EL (cell line): ENCODE measurements around the gene MMP1.

ENCODE experiments used
- DNase-seq: peaks from one replicate; pipeline ENCODE4 v3.0.0-alpha.2; 2016

MMP1 gene

DNA sequence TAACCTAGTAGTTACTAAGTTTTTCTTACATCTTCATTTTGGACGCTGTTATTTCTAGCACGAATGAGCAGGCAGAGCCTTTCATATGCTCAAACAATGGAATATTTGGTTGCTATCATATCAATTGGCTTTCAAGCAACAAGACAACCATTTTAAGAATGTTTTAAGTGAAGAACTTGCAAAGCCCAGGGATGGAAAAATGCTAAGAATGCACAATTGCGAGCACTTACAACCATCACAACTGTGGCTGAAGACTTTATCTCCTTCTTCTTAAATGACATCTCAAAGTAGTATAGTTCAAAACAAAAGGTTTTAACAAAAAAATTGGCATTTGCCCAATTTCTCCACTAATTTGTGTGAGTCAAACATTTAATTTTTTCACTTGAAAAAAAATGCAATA lies 8.3 kb upstream of the MMP1 start:
- peak; percentile 41 for DNase-seq

DNA sequence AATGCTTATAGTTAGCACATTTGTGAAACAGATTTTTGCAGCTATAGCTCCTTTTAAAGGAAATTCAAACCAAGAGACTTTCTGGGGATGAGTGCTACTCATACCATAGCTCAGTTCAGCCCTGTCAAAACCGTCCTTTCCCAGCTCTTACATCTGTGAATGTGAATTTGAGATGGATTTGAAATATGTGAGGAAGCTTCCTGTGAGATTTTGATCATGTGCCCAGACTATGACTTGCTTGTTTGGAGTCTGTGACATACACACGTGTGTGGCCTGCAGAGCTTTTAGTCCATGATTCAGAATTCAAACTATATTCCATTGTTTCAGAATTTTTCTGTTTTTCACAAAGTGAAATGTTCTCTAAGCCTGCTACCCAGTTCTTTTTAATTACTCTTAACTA lies 4.4 kb upstream of the MMP1 start:
- peak; percentile 90 for DNase-seq

DNA sequence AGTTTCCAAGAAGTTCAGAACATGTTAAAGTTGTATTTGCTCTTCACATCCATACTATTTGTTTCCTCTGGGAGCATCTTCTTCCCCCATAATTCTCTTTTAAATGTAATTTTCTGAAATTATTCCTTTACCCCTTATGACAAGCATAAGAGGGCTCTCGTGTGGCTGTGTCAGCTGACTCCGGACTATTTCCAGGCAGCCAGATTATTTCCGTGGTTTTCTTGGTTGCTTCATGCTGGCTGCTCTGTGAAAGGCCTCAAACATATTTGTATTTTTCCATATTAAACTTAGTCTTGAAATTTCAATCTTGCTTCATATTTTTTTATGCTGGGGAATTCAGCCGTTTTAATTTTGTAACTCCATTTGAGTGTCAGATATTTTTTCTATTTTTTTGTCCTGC lies 2.8 kb upstream of the MMP1 start:
- DNase-seq, result no peak

DNA sequence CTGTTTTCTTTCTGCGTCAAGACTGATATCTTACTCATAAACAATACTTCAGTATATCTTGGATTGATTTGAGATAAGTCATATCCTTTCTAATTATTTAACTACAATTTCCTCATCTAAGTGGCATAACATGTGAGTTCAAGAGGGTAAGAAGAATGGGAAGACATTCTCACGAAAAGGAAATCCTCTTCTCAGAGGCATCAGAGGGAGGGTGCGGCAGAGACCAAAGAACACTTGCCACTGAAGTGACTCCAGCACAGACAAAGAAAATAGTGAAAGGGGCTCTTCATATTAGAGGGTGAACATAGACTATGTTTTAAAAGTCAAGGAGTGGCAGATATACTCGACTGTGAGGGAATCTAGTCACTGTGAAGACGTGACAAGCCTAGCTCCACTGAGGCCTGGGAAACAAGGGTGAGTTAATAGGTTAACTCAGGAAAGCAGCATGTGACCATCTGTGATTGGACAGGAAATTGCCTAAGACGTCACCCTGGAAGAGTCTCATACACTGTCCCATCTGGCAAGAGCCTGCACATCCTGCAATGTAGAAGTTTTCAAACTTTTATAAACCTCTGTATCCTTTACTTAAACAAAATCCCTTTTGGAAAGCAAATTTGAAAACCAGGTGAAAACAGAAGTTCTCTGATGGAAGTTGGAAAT lies 1.9 kb upstream of the MMP1 start:
- DNase-seq, result peak; percentile 70

DNA sequence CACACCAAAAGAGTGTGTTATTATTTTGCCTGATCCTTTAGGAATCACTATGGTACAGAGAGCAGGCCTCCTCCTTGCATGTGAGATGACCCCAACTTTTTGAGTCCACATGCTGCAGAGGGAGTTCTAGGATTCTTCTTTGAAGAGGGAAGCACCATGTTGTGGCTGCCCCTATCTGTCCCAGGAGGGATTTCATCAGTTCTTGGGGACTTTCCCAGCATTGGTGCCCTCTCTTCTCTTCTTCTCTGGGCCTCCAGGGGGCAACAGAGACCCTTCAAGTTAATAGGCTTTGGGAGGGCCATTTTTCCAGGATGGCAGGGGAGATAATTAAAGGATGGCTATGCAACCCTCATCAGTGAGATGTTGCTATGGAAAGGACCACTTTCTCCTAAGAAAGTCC lies 3.6 kb downstream of the MMP1 start:
- peak; percentile 76 for DNase-seq

DNA sequence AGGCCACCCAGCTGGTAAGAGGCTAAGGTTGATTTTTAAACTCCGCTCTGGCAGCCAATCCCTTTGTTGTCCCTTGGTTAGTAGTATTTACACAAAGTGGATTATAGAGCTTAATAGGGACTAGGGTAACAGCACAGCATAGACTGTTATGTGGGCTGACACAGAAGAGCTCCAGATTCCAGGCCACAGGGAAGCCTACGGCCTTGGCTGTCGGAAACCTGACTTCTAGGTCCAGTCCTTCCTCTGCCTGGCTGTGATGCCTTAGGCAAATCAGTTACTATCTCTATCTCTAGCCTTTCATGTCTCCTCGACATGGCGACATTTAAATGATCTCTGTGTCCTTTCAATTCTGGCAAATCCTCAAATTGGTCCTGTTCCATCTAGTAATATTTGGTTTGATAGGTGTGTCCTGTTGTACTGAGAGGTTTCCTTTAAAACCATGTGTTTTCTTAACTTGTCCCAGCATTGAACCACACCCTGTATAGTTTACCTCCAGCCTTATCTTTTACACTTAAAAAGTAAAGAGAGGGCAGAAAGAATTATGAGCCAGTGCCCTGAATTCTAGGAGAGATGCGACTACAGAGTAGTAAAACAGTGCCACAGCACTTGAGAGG lies 4.2 kb downstream of the MMP1 start:
- no peak for DNase-seq

DNA sequence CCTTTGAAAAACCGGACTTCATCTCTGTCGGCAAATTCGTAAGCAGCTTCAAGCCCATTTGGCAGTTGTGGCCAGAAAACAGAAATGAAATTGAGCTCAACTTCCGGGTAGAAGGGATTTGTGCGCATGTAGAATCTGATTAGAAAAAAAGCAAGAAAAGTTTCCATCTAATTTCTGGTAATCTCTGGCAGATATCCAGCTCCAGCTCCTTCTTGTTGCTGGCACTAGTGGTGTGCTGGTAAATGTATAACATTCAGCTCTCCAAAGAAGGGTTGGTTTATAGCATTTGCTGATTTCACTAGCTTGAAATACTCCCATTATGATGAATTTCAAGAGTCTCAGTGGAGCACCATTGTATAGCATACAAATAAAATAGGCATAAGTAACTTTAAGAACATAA lies 5.4 kb downstream of the MMP1 start:
- DNase-seq, result no peak

DNA sequence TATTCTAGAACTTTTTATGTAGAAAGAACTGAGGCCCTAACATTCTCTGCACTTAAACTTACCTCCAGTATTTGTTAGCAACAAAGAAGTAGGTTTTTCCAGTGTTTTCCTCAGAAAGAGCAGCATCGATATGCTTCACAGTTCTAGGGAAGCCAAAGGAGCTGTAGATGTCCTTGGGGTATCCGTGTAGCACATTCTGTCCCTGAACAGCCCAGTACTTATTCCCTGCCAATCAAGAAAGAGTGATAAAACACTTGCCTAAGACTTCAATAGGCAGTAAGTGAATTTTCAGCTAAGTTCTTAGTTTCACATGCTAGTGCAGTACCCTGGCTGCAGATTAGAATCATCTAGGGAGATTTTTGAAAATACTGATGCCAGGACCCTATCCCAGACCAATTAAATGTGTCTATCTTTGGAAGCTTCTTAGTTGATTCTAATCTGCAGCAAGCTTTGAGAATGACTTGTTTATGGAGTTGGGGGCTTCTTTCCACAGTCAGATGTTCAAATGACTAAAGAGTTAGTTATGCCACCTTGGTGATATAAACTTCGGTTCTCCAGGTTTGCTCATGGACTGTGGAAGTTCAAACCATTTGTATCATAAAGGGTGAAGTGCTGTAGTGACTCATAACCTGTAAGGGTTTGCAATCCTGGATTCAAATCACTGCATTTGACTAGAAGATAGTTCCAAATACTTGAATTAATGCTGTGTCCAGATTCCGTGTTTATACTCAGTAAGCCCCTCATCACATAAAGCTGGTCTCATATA lies 6.5 kb downstream of the MMP1 start:
- peak; percentile 33 for DNase-seq

DNA sequence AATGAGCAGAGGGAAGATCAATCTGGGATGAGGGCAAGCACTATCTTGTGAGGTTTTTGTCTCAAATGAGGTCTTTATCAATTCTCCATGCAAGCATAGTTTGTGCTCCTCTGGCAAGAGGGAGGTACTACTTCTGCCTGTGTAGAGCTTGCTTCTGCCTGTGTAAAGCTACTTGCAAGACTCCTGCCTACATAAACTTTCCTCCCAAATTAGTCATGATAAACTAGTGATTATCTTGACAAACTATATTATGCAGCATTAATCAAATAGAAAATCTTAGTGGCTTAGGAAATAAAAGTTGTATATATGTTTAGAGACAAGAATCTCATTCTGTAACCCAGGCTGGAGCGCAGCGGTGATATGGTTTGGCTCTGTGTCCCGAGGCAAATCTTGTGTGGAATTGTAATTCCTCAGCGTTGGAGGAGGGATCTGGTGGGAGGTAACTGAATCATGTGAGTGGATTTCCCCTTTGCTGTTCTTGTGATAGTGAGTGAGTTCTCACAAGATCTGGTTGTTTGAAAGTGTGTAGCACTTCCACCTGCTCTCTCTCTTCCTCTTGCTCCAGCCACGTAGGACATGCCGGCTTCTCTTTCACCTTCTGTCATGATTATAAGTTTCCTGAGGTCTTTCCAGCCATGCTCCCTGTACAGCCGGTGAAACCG lies 9.5 kb downstream of the MMP1 start:
- DNase-seq, result no peak

DNA sequence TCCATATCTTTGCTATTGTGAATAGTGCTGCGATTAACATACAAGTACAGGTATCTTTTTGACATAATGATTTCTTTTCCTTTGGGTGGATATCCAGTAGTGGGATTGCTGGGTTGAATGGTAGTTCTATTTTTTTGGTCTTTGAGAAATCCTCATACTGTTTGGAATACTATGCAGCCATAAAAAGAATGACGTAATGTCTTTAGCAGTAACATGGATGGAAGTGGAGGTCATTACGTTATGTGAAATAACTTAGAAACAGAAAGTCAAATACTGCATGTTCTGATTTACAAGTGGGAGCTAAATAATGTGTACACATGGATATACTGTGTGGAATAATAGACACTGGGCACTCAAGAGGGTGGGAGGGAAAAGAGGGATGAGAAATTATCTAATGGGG lies 13.6 kb downstream of the MMP1 start:
- no peak for DNase-seq

DNA sequence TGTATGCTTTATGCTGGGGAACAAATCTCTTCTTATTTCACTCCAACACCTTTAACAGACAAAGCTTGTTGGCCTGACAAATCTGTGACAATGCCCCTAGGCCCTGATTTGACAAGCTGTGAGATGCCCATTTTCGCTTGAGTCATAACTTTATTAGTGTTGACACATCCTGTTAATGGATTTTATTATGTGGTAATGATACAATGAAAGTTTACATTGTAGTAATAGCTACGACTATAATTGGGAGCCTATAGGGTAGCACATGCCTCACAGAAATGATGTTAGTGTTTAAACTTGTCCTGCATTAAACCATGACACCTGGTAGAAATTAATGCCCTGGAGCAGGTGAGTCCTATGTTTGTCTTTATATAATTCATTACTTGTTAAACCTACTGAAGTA lies 14.2 kb downstream of the MMP1 start:
- DNase-seq, result no peak

DNA sequence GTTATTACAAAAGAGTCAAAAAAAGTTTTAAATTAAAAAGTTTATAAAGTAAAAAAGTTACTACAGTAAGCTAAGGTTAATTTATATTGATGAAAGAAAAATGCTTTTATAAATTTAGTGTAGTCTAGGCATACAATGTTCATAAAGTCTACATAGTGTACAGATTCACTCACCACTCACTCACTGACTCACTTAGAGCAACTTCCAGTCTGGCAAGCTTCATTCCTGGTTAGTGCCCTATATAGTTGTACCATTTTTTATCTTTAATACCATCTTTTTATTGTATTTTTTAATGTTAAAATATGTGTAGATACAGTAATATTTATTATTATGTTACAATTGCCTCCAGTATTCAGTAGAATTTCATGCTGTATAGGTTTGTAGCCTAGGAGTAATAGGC lies 14.9 kb downstream of the MMP1 start:
- no peak for DNase-seq

DNA sequence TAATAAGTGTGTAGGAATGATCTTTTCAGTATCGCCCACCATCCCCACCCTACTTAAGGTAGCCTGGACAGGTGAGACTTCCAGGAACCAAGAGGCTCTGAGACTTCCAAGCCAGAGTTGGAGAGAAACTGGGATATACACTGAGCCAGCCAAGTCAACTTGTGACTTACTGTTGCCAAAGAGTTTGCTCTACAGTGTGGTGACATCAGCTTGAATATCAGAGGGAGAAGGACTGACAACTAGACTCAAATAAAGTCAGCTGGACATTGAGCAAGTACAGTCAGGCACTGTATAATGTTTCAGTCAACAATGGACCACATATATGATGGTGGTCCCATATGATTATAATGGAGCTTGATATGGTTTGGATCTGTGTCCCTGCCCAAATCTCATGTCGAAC lies 16.3 kb downstream of the MMP1 start:
- no peak for DNase-seq

DNA sequence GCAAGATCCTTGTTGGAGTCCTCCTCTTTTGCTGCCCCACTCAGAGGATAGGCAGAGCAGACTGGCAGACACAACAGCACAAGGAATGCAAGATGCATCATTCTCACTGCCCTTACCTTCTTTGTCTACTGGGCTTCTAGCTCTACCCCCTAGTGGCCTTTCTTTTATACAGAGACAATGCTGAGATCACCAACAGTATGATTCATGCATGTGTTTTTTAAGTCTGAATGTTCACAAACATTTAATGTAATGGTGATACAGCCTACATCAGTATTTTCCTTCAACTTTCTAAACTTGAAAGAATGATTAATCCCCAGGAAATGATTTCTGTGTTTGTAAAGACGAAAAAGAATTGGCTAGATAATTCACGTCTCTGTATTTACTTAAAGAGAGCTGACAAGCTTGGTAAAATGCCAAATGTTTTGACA lies 17.5 kb downstream of the MMP1 start, which contains the start of gene MMP10:
TSS of gene MMP10 (minus strand) at position 138 of the 428 bp plus-strand sequence. CDS start at position 101, 37 bp downstream.
- DNase-seq, result peak; percentile 78

DNA sequence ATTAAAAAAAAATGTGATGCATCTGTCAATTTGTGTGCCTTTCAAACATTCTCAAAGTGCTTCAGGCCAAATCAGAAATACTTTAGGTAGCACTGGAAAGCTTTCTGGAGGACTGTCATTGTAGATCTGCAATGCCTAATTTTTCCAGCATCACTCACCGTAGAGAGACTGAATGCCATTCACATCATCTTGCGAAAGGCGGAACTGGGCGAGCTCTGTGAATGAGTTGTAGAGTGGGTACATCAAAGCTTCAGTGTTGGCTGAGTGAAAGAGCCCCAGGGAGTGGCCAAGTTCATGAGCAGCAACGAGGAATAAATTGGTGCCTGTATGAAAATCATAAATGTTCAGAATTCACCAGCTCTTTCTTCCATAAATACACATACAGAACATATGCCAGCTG lies 21.5 kb downstream of the MMP1 start:
- no peak for DNase-seq

DNA sequence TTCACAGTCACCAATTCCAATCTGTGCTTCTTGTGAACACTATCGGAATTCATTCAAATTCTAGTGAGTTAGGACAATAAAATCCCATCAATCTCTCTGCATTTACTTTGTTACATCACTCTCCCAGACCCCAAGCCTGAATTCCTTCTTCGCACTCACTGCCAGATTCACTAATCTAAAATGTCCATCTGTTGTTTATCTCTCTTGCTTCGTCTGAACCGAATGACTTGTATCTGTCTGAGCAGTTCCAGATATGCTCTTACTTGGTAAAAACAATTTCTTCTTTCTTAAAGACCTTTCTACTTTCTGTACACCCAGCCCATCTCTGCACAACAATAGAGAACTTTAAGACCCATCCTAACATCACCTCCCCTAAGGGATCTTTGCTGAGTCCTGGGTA lies 24.6 kb downstream of the MMP1 start:
- DNase-seq, result no peak

DNA sequence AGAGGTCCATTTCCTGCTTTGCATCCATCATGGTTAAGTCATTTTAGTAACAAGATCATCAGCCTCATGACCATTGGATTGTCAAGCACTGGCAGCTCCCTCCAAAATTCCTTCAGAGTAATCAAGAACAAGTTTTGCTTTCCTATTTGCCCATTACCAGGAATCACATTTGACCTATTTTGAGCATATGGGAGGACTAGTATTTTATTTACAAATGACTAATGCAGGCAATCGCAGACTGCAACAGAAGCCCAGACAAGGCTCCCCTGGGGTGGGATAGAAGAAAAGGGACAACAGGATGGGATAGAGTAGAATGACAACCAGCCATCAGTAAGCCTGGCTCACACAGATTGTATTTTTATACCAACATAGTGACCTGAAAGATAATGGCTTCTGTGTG lies 26.6 kb downstream of the MMP1 start:
- no peak for DNase-seq

DNA sequence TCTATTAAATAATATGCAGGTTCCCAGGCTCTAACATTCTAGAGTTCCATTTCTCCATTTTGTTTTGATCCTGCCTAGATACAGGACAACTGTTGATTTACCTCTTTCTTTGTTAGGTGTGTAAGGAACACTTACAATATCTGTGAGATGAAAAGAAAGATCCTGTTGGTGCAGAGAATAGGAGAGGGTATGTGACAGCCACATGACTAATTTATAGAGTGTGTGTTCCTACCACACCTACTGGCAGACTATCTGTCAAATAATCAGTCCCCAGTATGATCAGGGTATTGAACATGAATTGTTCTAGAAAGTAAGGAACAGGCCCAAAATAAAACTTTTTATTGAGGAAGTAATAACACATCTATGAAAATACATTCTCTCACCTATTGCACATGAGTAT lies 27.8 kb downstream of the MMP1 start:
- no peak for DNase-seq

DNA sequence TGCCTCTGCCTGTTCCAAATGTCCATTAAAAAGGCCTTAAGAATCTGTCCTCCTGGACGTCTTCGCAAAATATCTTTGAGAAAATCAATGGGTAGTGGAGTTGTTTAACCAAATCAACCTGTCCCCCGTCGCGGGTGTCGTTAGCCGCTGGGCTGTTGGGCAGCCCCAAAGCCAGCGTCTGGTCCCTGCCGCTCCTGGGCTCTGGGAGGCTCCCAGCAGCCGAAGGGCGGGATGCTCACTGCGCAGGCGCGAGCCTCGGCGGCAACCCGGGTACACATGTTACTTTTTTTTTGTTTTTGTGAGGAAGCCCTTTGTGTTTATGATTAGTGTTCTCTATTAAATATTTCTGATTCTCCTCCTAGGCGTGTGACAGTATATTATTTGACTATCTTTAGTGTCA lies 30.2 kb downstream of the MMP1 start:
- DNase-seq, result no peak

DNA sequence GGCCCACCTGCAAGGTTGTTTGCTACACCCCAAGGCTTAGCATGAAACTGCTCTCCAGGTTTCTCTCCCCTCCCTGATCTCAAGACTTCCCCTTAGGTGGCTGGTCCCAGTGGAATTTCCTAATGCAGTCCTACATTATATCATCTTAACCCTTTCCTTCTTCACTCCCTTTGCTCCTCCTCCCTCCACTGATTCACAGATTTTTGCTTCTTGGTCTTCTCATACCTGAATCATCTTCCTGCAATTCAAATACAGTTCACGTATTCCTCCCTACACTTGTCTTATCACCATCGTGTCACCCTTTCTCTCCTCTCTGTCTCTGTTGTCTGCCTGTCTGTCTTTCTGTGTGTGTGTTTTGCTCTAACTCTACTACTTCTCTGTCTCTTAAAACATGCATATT lies 34.5 kb downstream of the MMP1 start:
- DNase-seq, result peak; percentile 32

DNA sequence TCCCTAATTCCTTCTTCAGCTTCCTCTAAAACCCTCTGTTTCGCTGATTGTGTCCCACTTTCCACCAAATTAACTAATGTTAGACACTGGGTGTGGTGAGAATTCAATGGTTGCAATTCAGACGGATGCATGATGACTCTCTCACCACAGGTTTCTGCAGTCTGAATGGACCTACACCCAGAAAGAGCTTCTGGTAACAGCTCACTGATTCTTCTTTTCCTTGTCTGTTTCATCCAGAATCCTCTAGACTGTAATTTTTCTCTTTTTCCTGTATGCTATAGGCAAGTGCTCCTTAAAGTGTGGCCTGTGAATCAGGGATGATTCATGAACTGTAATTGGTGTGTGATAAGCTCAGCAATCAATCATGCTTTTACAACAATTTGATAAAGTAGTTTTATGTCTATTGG lies 35.6 kb downstream of the MMP1 start:
- DNase-seq, result peak; percentile 69

DNA sequence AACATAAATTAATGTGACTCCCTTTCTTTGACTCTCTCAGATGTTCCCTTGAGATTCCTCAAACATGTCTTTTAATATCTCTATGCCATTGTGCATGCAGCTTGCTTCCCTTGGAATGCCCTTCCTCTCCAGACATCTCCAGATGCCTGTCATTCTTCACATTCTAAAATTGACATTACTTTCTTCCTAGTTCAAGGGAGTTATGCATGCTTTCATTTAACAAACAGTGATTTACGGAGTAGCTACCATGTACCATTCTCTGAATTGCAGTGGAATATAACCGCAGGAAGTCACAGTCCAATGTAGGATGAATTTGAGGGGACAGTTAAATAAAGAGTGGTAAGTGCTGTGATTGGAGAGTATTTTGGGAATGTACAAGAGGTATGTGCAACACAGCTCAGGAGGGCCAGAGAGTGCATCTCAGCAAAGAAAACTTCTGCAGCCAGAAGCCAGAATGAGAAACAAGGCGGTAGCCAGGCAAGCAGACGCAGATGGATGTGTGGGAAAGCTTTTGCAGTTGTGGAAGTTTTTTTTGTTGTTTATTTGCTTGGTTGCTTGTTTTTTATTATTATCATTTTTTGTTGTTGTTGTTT lies 36.2 kb downstream of the MMP1 start:
- DNase-seq, result peak; percentile 81

DNA sequence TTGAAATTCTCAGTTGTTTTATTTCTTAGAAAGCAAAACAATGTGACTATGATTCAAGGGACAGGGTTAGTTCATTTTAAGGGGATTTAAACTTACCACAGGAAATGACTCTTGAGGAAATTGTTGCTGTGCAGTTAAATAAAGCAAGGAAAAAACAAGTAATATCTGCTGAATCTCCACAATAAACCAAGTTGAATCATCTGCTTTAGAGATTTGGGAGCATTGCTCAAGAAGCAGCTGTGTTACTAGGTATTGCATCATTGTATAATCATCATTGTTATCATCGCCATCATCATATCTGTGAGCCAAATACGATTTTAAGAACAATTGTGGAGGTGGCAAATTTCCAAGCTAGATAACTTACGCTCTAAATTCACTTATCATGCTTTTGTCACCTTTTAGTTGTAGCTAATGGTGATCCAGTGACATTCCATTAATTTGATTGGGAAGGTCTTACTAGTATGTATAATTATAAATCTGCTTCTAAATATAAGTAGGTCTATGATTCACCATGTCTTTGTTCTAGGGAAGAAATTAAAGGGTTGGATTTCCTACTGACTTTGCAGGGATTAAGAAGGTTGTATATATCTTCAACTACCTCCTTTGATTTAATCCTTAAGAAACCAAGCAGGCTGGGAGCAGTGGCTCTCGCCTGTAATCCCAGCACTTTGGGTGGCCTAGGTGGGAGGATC lies 37.5 kb downstream of the MMP1 start:
- peak; percentile 93 for DNase-seq
